Nephron progenitor cell (in vitro differentiated cells): ENCODE data around the gene JTB.

ENCODE experiments used
- DNase-seq: peaks from one replicate; pipeline ENCODE4 v3.0.0; 2021
- H3K27ac Mint-ChIP-seq: 2 replicates; pipeline ENCODE4 v1.8.0; 2021; ENCODE audit warnings: mild to moderate bottlenecking, moderate library complexity, mixed read lengths
- H3K27me3 Mint-ChIP-seq: 2 replicates; pipeline ENCODE4 v1.8.0; 2021; ENCODE audit warnings: mild to moderate bottlenecking, low read depth, mixed read lengths; ENCODE audit not compliant: poor library complexity
- H3K36me3 Mint-ChIP-seq: 2 replicates; pipeline ENCODE4 v1.8.0; 2021; ENCODE audit warnings: low read depth, mixed read lengths
- H3K4me1 Mint-ChIP-seq: 2 replicates; pipeline ENCODE4 v1.8.0; 2021; ENCODE audit warnings: mixed read lengths
- H3K4me3 Mint-ChIP-seq: 2 replicates; pipeline ENCODE4 v1.8.0; 2021; ENCODE audit warnings: mild to moderate bottlenecking, moderate library complexity, mixed read lengths
- H3K9me3 Mint-ChIP-seq: 2 replicates; pipeline ENCODE4 v1.8.0; 2021; ENCODE audit warnings: mild to moderate bottlenecking, moderate library complexity, mixed read lengths
- TF ChIP-seq, protein P1 (sequence below): fragments of 200-600 bp; sonication (generic); IDR thresholded peaks from 2 replicates; pipeline ENCODE4 v1.5.0; 2021; ENCODE audit warnings: antibody characterized with exemption

JTB gene

DNA sequence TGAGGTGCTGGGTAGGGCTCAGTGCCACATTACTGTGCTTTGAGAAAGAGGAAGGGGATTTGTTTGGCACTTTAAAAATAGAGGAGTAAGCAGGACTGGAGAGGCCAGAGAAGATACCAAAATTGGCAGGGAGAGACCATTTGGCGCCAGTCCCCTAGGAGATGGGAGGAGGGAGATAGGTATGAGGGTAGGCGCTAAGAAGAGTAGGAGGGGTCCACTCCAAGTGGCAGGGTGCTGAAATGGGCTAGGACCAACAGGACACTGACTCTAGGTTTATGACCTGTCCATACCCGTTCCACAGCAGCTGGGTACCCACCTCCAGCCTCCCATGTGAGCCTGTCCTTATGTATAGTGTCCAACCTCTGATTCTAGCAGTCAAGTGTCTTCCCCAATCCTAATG is 18.0 kb downstream of the JTB start:
- no peaks in the 10 kb centered on the region for H3K27me3 Mint-ChIP-seq
- TF ChIP-seq, protein P1, sequence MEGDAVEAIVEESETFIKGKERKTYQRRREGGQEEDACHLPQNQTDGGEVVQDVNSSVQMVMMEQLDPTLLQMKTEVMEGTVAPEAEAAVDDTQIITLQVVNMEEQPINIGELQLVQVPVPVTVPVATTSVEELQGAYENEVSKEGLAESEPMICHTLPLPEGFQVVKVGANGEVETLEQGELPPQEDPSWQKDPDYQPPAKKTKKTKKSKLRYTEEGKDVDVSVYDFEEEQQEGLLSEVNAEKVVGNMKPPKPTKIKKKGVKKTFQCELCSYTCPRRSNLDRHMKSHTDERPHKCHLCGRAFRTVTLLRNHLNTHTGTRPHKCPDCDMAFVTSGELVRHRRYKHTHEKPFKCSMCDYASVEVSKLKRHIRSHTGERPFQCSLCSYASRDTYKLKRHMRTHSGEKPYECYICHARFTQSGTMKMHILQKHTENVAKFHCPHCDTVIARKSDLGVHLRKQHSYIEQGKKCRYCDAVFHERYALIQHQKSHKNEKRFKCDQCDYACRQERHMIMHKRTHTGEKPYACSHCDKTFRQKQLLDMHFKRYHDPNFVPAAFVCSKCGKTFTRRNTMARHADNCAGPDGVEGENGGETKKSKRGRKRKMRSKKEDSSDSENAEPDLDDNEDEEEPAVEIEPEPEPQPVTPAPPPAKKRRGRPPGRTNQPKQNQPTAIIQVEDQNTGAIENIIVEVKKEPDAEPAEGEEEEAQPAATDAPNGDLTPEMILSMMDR = no peak
- H3K36me3 Mint-ChIP-seq = peaks cover 17% of the 10 kb centered on the region
- peaks cover 78% of the 10 kb centered on the region for H3K4me1 Mint-ChIP-seq
- peak overlapping the region; percentile 29 for H3K4me3 Mint-ChIP-seq
- peak overlapping the region; percentile 10 for H3K27ac Mint-ChIP-seq
- DNase-seq = no peak
- H3K9me3 Mint-ChIP-seq = no peaks in the 10 kb centered on the region

- H3K4me1 Mint-ChIP-seq = peaks cover 78% of the 10 kb centered on the region
- TF ChIP-seq, protein P1 = no peak
- no peak for DNase-seq
- H3K36me3 Mint-ChIP-seq = peaks cover 23% of the 10 kb centered on the region
- H3K9me3 Mint-ChIP-seq = no peaks in the 10 kb centered on the region
- no peaks in the 10 kb centered on the region for H3K27me3 Mint-ChIP-seq
- peak overlapping the region; percentile 93 for H3K4me3 Mint-ChIP-seq
- H3K27ac Mint-ChIP-seq = no peak overlapping the region
Measured at GRCh38 chr1:153958961-153959260, 18.6 kb downstream of the JTB start.

GRCh38 chr1:153958111-153958960 is 19.1 kb downstream of the JTB start, which contains the start of gene CRTC2:
Gene CRTC2, minus strand, starts transcription at chr1:153958612. Its CDS starts 115 bp downstream, at chr1:153958497.
- peak; percentile 98 for DNase-seq
- Mint-ChIP-seq H3K4me1 (peaks cover 73% of the 10 kb centered on the region), H3K27ac (peak within 1 kb of the TSS; percentile 99), H3K9me3 (no peaks in the 10 kb centered on the region), H3K27me3 (no peaks in the 10 kb centered on the region), H3K36me3 (peaks cover 23% of the 10 kb centered on the region), H3K4me3 (peak within 1 kb of the TSS; percentile 93)
- TF ChIP-seq, protein P1 = no peak

- no peaks in the 10 kb centered on the region for H3K27me3 Mint-ChIP-seq
- H3K4me3 Mint-ChIP-seq = peak overlapping the region; percentile 93
- DNase-seq = no peak
- H3K36me3 Mint-ChIP-seq = peaks cover 23% of the 10 kb centered on the region
- H3K9me3 Mint-ChIP-seq = no peaks in the 10 kb centered on the region
- TF ChIP-seq, protein P1 = no peak
- H3K27ac Mint-ChIP-seq = peak overlapping the region; percentile 99
- H3K4me1 Mint-ChIP-seq = peaks cover 68% of the 10 kb centered on the region
Measured at GRCh38 chr1:153957744-153958110, 19.7 kb downstream of the JTB start.

DNA sequence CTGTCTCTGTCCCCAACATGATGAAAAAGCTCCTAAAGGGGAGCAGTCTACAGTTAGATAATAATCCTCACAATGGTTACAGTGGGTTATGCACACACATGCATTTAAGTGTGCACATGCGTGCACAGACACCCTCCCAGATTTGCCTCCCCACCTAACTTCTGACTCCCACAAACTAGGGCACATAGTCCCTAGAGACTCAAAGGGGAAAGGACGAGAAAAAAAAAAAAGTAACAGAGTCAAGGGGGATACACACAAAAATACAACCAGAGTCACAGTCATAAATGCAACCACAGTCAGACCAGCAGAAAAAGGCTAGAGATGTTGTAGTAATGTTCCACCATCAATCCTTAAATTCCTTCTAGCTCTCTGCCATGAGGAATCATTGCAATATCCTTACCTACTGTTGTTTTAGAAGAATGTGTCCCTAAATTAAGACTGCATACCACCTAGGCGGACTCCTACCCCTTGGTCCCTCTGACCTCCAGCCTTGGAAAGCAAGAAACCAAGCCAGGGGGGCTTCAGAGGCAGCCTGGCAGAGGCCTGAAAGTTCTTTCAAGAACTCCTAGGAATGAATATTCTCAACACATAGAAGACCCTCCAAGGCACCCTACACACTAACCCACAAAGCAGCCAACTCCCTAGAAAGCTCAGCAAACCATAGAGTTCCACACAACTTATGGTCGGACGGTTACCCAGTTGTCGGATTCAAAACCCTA is 20.3 kb downstream of the JTB start:
- no peaks in the 10 kb centered on the region for H3K9me3 Mint-ChIP-seq
- H3K27ac Mint-ChIP-seq = peak overlapping the region; percentile 99
- H3K4me3 Mint-ChIP-seq = peak overlapping the region; percentile 93
- no peaks in the 10 kb centered on the region for H3K27me3 Mint-ChIP-seq
- peaks cover 63% of the 10 kb centered on the region for H3K4me1 Mint-ChIP-seq
- TF ChIP-seq, protein P1 = no peak
- DNase-seq = no peak
- H3K36me3 Mint-ChIP-seq = peaks cover 28% of the 10 kb centered on the region
